Measurements from ENCODE around the gene SPECC1L.
"Not testable (repeated sequence)": the region's sequence is repeated elsewhere in the genome, so short reads cannot be mapped to it uniquely, and the experiment has no call there.

The SPECC1L gene

GRCh38 chr22:24244144-24244787 is 26.4 kb upstream of the SPECC1L start:
- no peak for TF ChIP-seq CTCF (IDR thresholded peaks at IDR 0.05; ENCODE audit: low read depth, low read length)
- no peak overlapping the region for H3K4me3 ChIP-seq (ENCODE audit: low read depth, low read length)

GRCh38 chr22:24245030-24245431 is 25.6 kb upstream of the SPECC1L start, which contains the start of gene GGT5:
GGT5 (minus strand) TSS chr22:24245082; CDS start chr22:24244725, 357 bp downstream.
- H3K4me3 ChIP-seq (ENCODE audit: low read depth, low read length) = not testable (repeated sequence)

GRCh38 chr22:24245584-24246561 is 24.8 kb upstream of the SPECC1L start:
- H3K4me3 ChIP-seq (ENCODE audit: low read depth, low read length) = not testable (repeated sequence)

GRCh38 chr22:24247011-24247507 is 23.6 kb upstream of the SPECC1L start:
- TF ChIP-seq CTCF (IDR thresholded peaks at IDR 0.05; ENCODE audit: low read depth, low read length) = no peak
- no peak overlapping the region for H3K4me3 ChIP-seq (ENCODE audit: low read depth, low read length)

- no peak overlapping the region for H3K4me3 ChIP-seq (ENCODE audit: low read depth, low read length)
- peak; percentile 76 for TF ChIP-seq CTCF (IDR thresholded peaks at IDR 0.05; ENCODE audit: low read depth, low read length)
Observed at GRCh38 chr22:24247564-24248344, 22.9 kb upstream of the SPECC1L start.

GRCh38 chr22:24248611-24249010 is 22.0 kb upstream of the SPECC1L start:
- not testable (repeated sequence) for H3K4me3 ChIP-seq (ENCODE audit: low read depth, low read length)

GRCh38 chr22:24249413-24249812 is 21.2 kb upstream of the SPECC1L start:
- H3K4me3 ChIP-seq (ENCODE audit: low read depth, low read length) = not testable (repeated sequence)

GRCh38 chr22:24251286-24251685 is 19.3 kb upstream of the SPECC1L start:
- not testable (repeated sequence) for H3K4me3 ChIP-seq (ENCODE audit: low read depth, low read length)

GRCh38 chr22:24253126-24253525 is 17.5 kb upstream of the SPECC1L start:
- not testable (repeated sequence) for H3K4me3 ChIP-seq (ENCODE audit: low read depth, low read length)

- not testable (repeated sequence) for H3K4me3 ChIP-seq (ENCODE audit: low read depth, low read length)
Observed at GRCh38 chr22:24256136-24256535, 14.5 kb upstream of the SPECC1L start.

GRCh38 chr22:24256736-24257135 is 13.9 kb upstream of the SPECC1L start:
- H3K4me3 ChIP-seq (ENCODE audit: low read depth, low read length) = not testable (repeated sequence)

GRCh38 chr22:24259459-24259858 is 11.2 kb upstream of the SPECC1L start:
- not testable (repeated sequence) for H3K4me3 ChIP-seq (ENCODE audit: low read depth, low read length)

- not testable (repeated sequence) for H3K4me3 ChIP-seq (ENCODE audit: low read depth, low read length)
Observed at GRCh38 chr22:24262185-24262749, 8.4 kb upstream of the SPECC1L start.

- H3K4me3 ChIP-seq (ENCODE audit: low read depth, low read length) = not testable (repeated sequence)
Observed at GRCh38 chr22:24263479-24263878, 7.2 kb upstream of the SPECC1L start.

GRCh38 chr22:24264329-24264896 is 6.2 kb upstream of the SPECC1L start:
- not testable (repeated sequence) for H3K4me3 ChIP-seq (ENCODE audit: low read depth, low read length)
